ENCODE data around the gene USP21. TPM values are rescaled to one million over a fixed set of nuclear protein-coding genes. Genes with fewer than 3 reads are reported as not detected.
A peak's percentile ranks its signal among the peaks of the same experiment; 100 is the strongest.

USP21 gene
- total and polyA plus RNA-seq, 9 of the 15 experiments (the other 6 are each of a cell fraction or from before 2014, with no cell fraction given), result 4.9 to 52.4 (median 21.6) TPM

GRCh38 chr1:161131523-161132409, 27.5 kb upstream of the USP21 start (continued):
- peak; percentile 40 for TF ChIP-seq ASH1L (IDR thresholded peaks at IDR 0.05; ENCODE audit: borderline replicate concordance, low read depth, partially characterized antibody)
- peak; percentile 54 for TF ChIP-seq ARID1B (IDR thresholded peaks at IDR 0.05)
- TF ChIP-seq DPF2 (IDR thresholded peaks at IDR 0.05), result peak; percentile 70; the same call in 1 of the 2 replicates
- TF ChIP-seq ZBTB40 (IDR thresholded peaks at IDR 0.05), result peak; percentile 64
- TF ChIP-seq ZBTB40 (CRISPR knock-in tag; IDR thresholded peaks at IDR 0.05), result no peak
- no peak for TF ChIP-seq SIX5 (IDR thresholded peaks at IDR 0.05; ENCODE audit: borderline replicate concordance in 1 of 2, insufficient read depth in 1 of 2, low read depth in 1 of 2, low read length in 2 of 2)
- TF ChIP-seq LARP7 (IDR thresholded peaks at IDR 0.05), result peak; percentile 98
- TF ChIP-seq KLF16 (IDR thresholded peaks at IDR 0.05), result no peak
- TF ChIP-seq ZNF280A (IDR thresholded peaks at IDR 0.05; ENCODE audit: low read depth, partially characterized antibody), result peak; percentile 59
- TF ChIP-seq HNRNPL (IDR thresholded peaks at IDR 0.05; ENCODE audit: low read depth, low read length), result no peak
- TF ChIP-seq ZNF347 (CRISPR knock-in tag; IDR thresholded peaks at IDR 0.05; ENCODE audit: low read depth), result no peak
- no peak for TF ChIP-seq HDAC3 (IDR thresholded peaks at IDR 0.05; ENCODE audit: borderline replicate concordance, partially characterized antibody)
- TF ChIP-seq DDX20 (tag; IDR thresholded peaks at IDR 0.05; ENCODE audit: low read depth), result no peak
- TF ChIP-seq SRF (CRISPR knock-in tag; IDR thresholded peaks at IDR 0.05), result no peak
